ENCODE measurements around the gene RB1.

DNA sequence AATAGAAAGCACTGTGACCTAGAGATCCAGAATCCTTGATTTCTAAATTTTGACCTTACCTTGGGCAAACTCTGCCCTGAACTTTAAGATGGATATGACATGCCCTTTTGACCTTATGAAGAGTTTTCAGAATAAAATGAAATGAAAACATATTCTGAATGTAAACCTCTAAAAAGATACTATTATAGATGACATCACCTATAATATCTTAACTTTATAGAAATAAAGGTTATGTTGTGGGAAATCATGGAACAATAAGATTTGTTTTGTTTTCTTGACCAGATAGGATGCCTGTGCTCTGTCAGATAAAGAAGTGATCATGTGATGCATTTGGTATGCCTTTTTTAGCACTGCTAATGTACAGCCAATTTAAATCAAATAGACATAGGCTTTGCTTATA lies 122.5 kb downstream of the RB1 start:
- TF ChIP-seq, protein P1, sequence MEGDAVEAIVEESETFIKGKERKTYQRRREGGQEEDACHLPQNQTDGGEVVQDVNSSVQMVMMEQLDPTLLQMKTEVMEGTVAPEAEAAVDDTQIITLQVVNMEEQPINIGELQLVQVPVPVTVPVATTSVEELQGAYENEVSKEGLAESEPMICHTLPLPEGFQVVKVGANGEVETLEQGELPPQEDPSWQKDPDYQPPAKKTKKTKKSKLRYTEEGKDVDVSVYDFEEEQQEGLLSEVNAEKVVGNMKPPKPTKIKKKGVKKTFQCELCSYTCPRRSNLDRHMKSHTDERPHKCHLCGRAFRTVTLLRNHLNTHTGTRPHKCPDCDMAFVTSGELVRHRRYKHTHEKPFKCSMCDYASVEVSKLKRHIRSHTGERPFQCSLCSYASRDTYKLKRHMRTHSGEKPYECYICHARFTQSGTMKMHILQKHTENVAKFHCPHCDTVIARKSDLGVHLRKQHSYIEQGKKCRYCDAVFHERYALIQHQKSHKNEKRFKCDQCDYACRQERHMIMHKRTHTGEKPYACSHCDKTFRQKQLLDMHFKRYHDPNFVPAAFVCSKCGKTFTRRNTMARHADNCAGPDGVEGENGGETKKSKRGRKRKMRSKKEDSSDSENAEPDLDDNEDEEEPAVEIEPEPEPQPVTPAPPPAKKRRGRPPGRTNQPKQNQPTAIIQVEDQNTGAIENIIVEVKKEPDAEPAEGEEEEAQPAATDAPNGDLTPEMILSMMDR (IDR thresholded peaks at IDR 0.05): no peak
- no peak for TF ChIP-seq POLR2A (IDR thresholded peaks at IDR 0.05)
- no peak for TF ChIP-seq POLR2AphosphoS5 (IDR thresholded peaks at IDR 0.05)
